Neuron (in vitro differentiated cells): Measurements from ENCODE around the gene ALOX5AP.

Source experiments
- H2AFZ ChIP-seq: one replicate; pipeline ENCODE4 v1.6.1; 2013; ENCODE audit warnings: low read depth, mild to moderate bottlenecking, inconsistent platforms, low read length, moderate library complexity
- H3K27me3 ChIP-seq: one replicate; pipeline ENCODE4 v1.6.1; 2013; ENCODE audit warnings: low read length; ENCODE audit not compliant: insufficient read depth
- H3K36me3 ChIP-seq: one replicate; pipeline ENCODE4 v1.6.1; 2013; ENCODE audit warnings: low read length; ENCODE audit not compliant: insufficient read depth
- H3K4me1 ChIP-seq: one replicate; pipeline ENCODE4 v1.6.1; 2013; ENCODE audit warnings: low read length; ENCODE audit not compliant: insufficient read depth
- H3K4me3 ChIP-seq: 2 replicates; pipeline ENCODE4 v1.5.1; 2013; ENCODE audit warnings: mild to moderate bottlenecking, low read length, moderate library complexity
- H3K9me3 ChIP-seq: one replicate; pipeline ENCODE4 v1.6.1; 2013; ENCODE audit warnings: low read length

ALOX5AP gene

DNA sequence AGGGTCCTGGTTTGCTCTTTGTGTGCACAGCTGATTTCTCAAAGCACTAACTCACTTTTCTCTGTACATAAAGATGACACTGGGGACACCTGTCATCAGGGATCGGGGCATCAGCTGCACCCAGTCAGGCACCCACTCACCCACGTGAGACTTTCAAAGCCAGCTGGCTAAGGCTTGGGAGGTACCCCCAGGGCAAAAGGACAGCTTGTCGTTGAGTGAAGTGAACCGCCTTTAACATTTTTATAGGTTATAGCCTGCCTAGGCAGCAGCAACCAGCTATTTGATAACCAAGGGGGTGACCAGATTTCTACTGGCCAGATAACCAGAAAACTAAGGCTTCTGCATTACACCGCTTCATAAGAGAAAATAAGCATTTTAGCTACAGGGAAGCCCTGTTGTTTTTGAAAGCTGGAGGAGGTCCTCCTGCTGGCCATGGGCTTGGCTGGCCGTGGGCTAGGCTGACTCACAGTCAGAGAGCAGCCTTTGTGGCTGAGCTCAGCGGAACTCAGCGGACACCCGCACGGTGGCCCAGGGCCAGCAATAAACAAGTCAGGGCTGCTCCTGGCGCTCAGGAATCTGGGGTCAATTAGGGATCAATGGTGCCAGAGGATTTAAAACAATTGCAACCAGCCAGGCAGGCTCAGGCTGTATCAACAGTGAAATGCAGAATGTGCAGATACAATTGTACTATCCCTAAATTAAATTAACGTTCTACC, 57.1 kb downstream of the ALOX5AP start:
- no peak overlapping the region for H3K4me3 ChIP-seq
- H3K4me1 ChIP-seq, result peaks cover 13% of the 10 kb centered on the region
- no peaks in the 10 kb centered on the region for H3K36me3 ChIP-seq
- no peaks in the 10 kb centered on the region for H3K27me3 ChIP-seq
- H3K9me3 ChIP-seq, result peaks cover 2% of the 10 kb centered on the region
- no peak overlapping the region for H2AFZ ChIP-seq

DNA sequence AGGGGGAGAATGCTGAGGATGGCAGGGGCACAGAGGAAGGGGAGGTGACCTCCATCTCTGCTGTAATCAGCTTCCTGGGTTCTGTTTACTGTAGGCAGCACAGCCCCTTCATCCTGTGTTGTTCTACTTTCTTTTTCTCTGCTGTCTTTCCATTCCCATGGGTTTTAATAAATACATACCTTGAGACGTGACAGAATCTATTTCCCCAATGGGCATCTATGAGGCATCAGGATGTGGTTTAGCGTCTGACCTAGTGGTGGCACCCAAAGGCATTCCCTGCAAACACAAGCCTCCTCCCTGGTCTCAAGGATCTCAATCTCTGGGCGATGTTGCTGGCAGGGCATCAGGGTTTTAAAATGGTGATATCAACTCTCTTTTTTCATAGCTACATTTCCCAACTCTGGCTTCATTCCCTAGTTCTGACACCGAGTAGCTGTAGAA, 60.8 kb downstream of the ALOX5AP start:
- Histone ChIP-seq H3K36me3 (no peaks in the 10 kb centered on the region), H3K27me3 (no peaks in the 10 kb centered on the region), H3K4me1 (peaks cover 23% of the 10 kb centered on the region), H3K4me3 (no peak overlapping the region), H2AFZ (no peak overlapping the region), H3K9me3 (peaks cover 2% of the 10 kb centered on the region)

DNA sequence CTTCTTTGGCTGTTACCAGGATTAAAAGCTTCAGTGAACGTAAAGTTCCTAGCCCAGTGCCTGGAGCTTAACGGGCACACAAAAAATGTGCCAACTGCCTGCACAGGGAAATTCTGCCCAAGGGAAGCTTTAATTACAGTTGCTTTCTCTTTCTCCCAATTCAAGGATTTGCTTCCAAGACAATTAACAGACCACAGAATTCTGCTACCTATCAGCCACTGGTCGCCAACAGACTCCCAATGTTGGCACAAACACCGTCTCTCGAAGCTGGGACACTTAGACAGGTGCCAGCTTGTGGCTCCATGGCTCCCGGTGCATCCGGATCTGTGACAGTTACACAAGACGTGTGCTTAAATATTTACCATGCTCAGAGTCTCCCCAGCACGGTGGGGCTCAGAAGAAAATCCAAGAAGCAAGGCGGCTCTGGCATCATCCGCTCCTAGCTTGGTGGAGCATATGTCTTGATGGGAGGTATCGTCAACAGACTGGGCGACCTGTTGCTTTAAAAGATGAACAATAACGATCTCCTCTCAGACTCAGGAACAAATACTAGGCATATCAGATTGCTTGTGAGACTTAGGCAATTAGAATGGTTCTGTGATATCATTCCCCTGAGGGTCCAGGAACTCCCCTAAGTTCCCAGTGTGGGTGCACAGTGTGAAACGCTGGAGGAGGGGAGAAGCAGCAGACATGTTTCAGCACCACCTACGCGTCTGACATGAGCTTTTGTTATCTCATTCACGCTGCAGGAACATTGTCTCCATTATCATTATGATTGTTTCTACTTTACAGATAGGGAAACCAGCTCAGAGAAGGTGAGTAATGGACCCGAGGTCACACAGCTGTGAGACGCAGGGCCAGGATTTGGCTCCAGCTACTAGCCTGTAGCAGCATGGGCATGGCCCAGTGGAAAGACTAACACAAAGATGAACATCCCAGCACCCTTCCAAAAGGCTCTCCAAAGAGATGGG, 61.6 kb downstream of the ALOX5AP start:
- Histone ChIP-seq H3K4me3 (no peak overlapping the region), H2AFZ (no peak overlapping the region), H3K4me1 (peaks cover 22% of the 10 kb centered on the region), H3K27me3 (no peaks in the 10 kb centered on the region), H3K9me3 (peaks cover 2% of the 10 kb centered on the region), H3K36me3 (no peaks in the 10 kb centered on the region)

- Histone ChIP-seq H3K4me3 (no peak overlapping the region), H3K36me3 (no peaks in the 10 kb centered on the region), H2AFZ (no peak overlapping the region), H3K9me3 (peaks cover 2% of the 10 kb centered on the region), H3K27me3 (no peaks in the 10 kb centered on the region), H3K4me1 (peaks cover 14% of the 10 kb centered on the region)
Measured at GRCh38 chr13:30797847-30798535, 62.6 kb downstream of the ALOX5AP start.

- Histone ChIP-seq H3K4me1 (peaks cover 12% of the 10 kb centered on the region), H2AFZ (no peak overlapping the region), H3K36me3 (no peaks in the 10 kb centered on the region), H3K4me3 (no peak overlapping the region), H3K9me3 (peaks cover 2% of the 10 kb centered on the region), H3K27me3 (no peaks in the 10 kb centered on the region)
Measured at GRCh38 chr13:30798776-30799355, 63.5 kb downstream of the ALOX5AP start.

- Histone ChIP-seq H2AFZ (no peak overlapping the region), H3K4me3 (no peak overlapping the region), H3K36me3 (no peaks in the 10 kb centered on the region), H3K27me3 (no peaks in the 10 kb centered on the region), H3K4me1 (peaks cover 12% of the 10 kb centered on the region), H3K9me3 (peaks cover 2% of the 10 kb centered on the region)
Measured at GRCh38 chr13:30799356-30799824, 64.0 kb downstream of the ALOX5AP start.

DNA sequence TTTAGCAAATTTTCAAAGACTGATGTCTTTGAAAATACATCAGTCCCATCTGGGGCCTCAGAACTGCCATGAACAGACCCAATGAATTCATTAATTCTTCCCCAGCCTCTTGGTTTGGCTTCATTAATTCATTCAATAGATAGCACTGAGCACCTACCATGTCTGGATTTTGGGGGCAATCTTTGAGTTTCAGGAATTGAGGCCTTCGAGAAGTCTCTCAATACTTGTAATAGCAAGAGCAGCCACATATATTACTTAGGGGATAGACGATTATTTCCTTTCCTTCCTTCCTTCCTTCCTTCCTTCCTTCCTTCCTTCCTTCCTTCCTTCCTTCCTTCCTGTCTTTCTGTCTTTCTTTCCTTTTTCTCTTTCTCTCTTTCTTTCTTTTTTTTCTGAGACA, 64.8 kb downstream of the ALOX5AP start:
- H3K9me3 ChIP-seq, result peaks cover 2% of the 10 kb centered on the region
- H3K36me3 ChIP-seq, result no peaks in the 10 kb centered on the region
- no peaks in the 10 kb centered on the region for H3K27me3 ChIP-seq
- no peak overlapping the region for H2AFZ ChIP-seq
- H3K4me1 ChIP-seq, result peaks cover 12% of the 10 kb centered on the region
- no peak overlapping the region for H3K4me3 ChIP-seq

GRCh38 chr13:30802501-30802900, 67.2 kb downstream of the ALOX5AP start:
- Histone ChIP-seq H3K4me3 (no peak overlapping the region), H3K27me3 (no peaks in the 10 kb centered on the region), H3K9me3 (no peaks in the 10 kb centered on the region), H2AFZ (no peak overlapping the region), H3K4me1 (peaks cover 12% of the 10 kb centered on the region), H3K36me3 (no peaks in the 10 kb centered on the region)

DNA sequence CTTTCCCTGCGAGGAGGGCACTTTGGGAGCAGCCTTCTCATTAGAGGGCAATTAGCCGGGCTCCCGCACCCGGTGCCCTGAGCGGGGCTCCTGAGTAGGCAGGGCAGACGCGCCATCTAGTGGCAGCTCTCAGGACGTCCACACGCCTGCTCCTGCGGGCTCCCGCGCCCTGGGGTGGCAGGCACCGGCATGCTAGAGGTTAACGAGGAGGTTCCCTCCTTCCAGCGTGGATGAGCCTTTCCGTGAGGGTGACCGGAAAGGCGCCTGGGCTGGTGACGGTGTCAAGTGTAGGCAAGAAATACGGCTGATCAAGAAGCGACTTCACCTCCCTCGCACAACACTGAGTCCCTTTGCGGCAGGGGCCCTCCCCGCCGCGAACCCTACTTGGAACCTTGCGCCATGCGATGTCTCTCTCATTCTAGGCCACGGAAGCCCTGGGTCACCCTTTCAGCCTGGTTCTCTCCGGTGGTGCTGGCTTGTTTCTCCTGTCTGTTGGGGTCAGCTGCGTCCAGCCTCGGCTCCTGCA, 67.7 kb downstream of the ALOX5AP start:
- Histone ChIP-seq H3K4me3 (no peak overlapping the region), H3K9me3 (no peaks in the 10 kb centered on the region), H3K36me3 (no peaks in the 10 kb centered on the region), H2AFZ (no peak overlapping the region), H3K4me1 (peaks cover 12% of the 10 kb centered on the region), H3K27me3 (no peaks in the 10 kb centered on the region)

GRCh38 chr13:30803749-30804148, 68.4 kb downstream of the ALOX5AP start:
- Histone ChIP-seq H3K4me3 (no peak overlapping the region), H3K27me3 (no peaks in the 10 kb centered on the region), H3K9me3 (no peaks in the 10 kb centered on the region), H3K4me1 (peaks cover 10% of the 10 kb centered on the region), H2AFZ (no peak overlapping the region), H3K36me3 (no peaks in the 10 kb centered on the region)

GRCh38 chr13:30804474-30804873, 69.1 kb downstream of the ALOX5AP start:
- H3K9me3 ChIP-seq, result no peaks in the 10 kb centered on the region
- no peaks in the 10 kb centered on the region for H3K36me3 ChIP-seq
- H3K4me1 ChIP-seq, result peaks cover 3% of the 10 kb centered on the region
- no peak overlapping the region for H2AFZ ChIP-seq
- no peak overlapping the region for H3K4me3 ChIP-seq
- H3K27me3 ChIP-seq, result no peaks in the 10 kb centered on the region

GRCh38 chr13:30805132-30805537, 69.8 kb downstream of the ALOX5AP start:
- Histone ChIP-seq H3K27me3 (no peaks in the 10 kb centered on the region), H2AFZ (no peak overlapping the region), H3K4me3 (no peak overlapping the region), H3K36me3 (no peaks in the 10 kb centered on the region), H3K9me3 (no peaks in the 10 kb centered on the region), H3K4me1 (no peaks in the 10 kb centered on the region)
